Skin epidermis (tissue), 12 donors: Measurements from ENCODE around the gene TOX3.

ENCODE experiments used
- H3K27ac ChIP-seq, 21 experiments: fragments of 200-600 bp; sonication (generic) in 11 of 21; one replicate each; pipeline ENCODE4 v1.5.0; 2020; ENCODE audit warnings: mild to moderate bottlenecking in 3 of 21, inconsistent platforms in 2 of 21, moderate library complexity in 2 of 21
- H3K4me3 ChIP-seq, 7 experiments: fragments of 200-600 bp; sonication (generic) in 2 of 7; one replicate each; pipeline ENCODE4 v1.5.0; 2020; ENCODE audit warnings: inconsistent platforms in 2 of 7, mild to moderate bottlenecking in 2 of 7, moderate library complexity in 1 of 7

Gene TOX3

GRCh38 chr16:52568495-52568894 is 21.6 kb upstream of the TOX3 start:
- no peak overlapping the region for H3K4me3 ChIP-seq
- H3K27ac ChIP-seq = no peak overlapping the region

- no peak overlapping the region for H3K4me3 ChIP-seq
- no peak overlapping the region for H3K27ac ChIP-seq
These were observed 20.2 kb upstream of the TOX3 start for GRCh38 chr16:52567193-52567592.

- H3K27ac ChIP-seq = no peak overlapping the region
These were observed 17.0 kb upstream of the TOX3 start for GRCh38 chr16:52563767-52564611.

GRCh38 chr16:52562770-52563169 is 15.8 kb upstream of the TOX3 start:
- H3K4me3 ChIP-seq = no peak overlapping the region
- no peak overlapping the region for H3K27ac ChIP-seq

More at GRCh38 chr16:52563767-52564611, 17.0 kb upstream of the TOX3 start:
- no peak overlapping the region for H3K4me3 ChIP-seq

GRCh38 chr16:52561910-52562741 is 15.2 kb upstream of the TOX3 start:
- no peak overlapping the region for H3K4me3 ChIP-seq
- no peak overlapping the region for H3K27ac ChIP-seq

- H3K27ac ChIP-seq = no peak overlapping the region
- no peak overlapping the region for H3K4me3 ChIP-seq
These were observed 11.5 kb upstream of the TOX3 start for GRCh38 chr16:52558448-52558847.

- Histone ChIP-seq H3K27ac (no peak overlapping the region), H3K4me3 (no peak overlapping the region)
These were observed 10.3 kb upstream of the TOX3 start for GRCh38 chr16:52557236-52557635.

- Histone ChIP-seq H3K4me3 (no peak overlapping the region), H3K27ac (no peak overlapping the region)
These were observed 9.1 kb upstream of the TOX3 start for GRCh38 chr16:52556083-52556482.

- H3K27ac ChIP-seq = no peak overlapping the region
These were observed 8.6 kb upstream of the TOX3 start for GRCh38 chr16:52555572-52555971.

GRCh38 chr16:52554334-52554733 is 7.4 kb upstream of the TOX3 start:
- no peak overlapping the region for H3K27ac ChIP-seq

More at GRCh38 chr16:52555572-52555971, 8.6 kb upstream of the TOX3 start:
- no peak overlapping the region for H3K4me3 ChIP-seq

GRCh38 chr16:52553322-52553721 is 6.4 kb upstream of the TOX3 start:
- Histone ChIP-seq H3K27ac (no peak overlapping the region), H3K4me3 (no peak overlapping the region)

More at GRCh38 chr16:52554334-52554733, 7.4 kb upstream of the TOX3 start:
- H3K4me3 ChIP-seq = no peak overlapping the region

GRCh38 chr16:52552643-52553042 is 5.7 kb upstream of the TOX3 start:
- H3K4me3 ChIP-seq = no peak overlapping the region

GRCh38 chr16:52549011-52549692 is 2.2 kb upstream of the TOX3 start:
- Histone ChIP-seq H3K4me3 (no peak overlapping the region), H3K27ac (no peak overlapping the region)

More at GRCh38 chr16:52552643-52553042, 5.7 kb upstream of the TOX3 start:
- H3K27ac ChIP-seq = no peak overlapping the region

GRCh38 chr16:52548261-52549010 is 1.5 kb upstream of the TOX3 start:
- no peak overlapping the region for H3K4me3 ChIP-seq

GRCh38 chr16:52547834-52548215 is 882 bp upstream of the TOX3 start:
- no peak overlapping the region for H3K4me3 ChIP-seq
- H3K27ac ChIP-seq = no peak overlapping the region

More at GRCh38 chr16:52548261-52549010, 1.5 kb upstream of the TOX3 start:
- no peak overlapping the region for H3K27ac ChIP-seq

GRCh38 chr16:52546291-52547003 is 496 bp downstream of the TOX3 start:
- no peak overlapping the region for H3K27ac ChIP-seq
- H3K4me3 ChIP-seq = peak overlapping the region in 3 of 7 experiments; percentile 18 to 38 (median 29)

GRCh38 chr16:52545898-52546266 is 1.1 kb downstream of the TOX3 start:
- Histone ChIP-seq H3K4me3 (peak overlapping the region in 3 of 7 experiments; percentile 1 to 38 (median 29)), H3K27ac (no peak overlapping the region)

- Histone ChIP-seq H3K4me3 (peak overlapping the region in 3 of 7 experiments; percentile 1 to 38 (median 29)), H3K27ac (no peak overlapping the region)
These were observed 1.6 kb downstream of the TOX3 start for GRCh38 chr16:52545222-52545897.
